Calu3 (cell line): Measurements from ENCODE around the gene KDELR1. TPM values are rescaled to one million over a fixed set of nuclear protein-coding genes. Genes with fewer than 3 reads are reported as not detected.

ENCODE experiments used
- Bru-seq: library from RNA; stranded (reverse); fragments of 400-500 nt; gene quantifications from one replicate; lab custom pipeline; 2021; lab: Mats Ljungman, UMichigan
- BruChase-seq, 2 experiments: library from RNA; stranded (reverse); fragments of 400-500 nt; gene quantifications; one replicate each; lab custom pipeline; 2021; lab: Mats Ljungman, UMichigan
- BruUV-seq: library from RNA; stranded (reverse); fragments of 400-500 nt; replicated peaks from 2 replicates; lab custom pipeline; 2021; lab: Mats Ljungman, UMichigan
- CTCF ChIA-PET: fragments of 300-600 bp; sonication (Branson Sonifier 250); formaldehyde crosslinking; loops from one replicate; lab custom pipeline; 2022; ENCODE audit warnings: antibody characterized with exemption; lab: Charles Lee
- DNase-seq: peaks from one replicate; pipeline ENCODE4 v3.0.0; 2022
- H3K27ac Mint-ChIP-seq: one replicate; pipeline ENCODE4 v1.8.0; 2022; ENCODE audit warnings: mixed read lengths; ENCODE audit not compliant: unreplicated experiment
- H3K27me3 Mint-ChIP-seq: one replicate; pipeline ENCODE4 v1.8.0; 2022; ENCODE audit warnings: mixed read lengths; ENCODE audit not compliant: unreplicated experiment
- H3K36me3 Mint-ChIP-seq: one replicate; pipeline ENCODE4 v1.8.0; 2022; ENCODE audit warnings: mild to moderate bottlenecking, moderate library complexity, mixed read lengths; ENCODE audit not compliant: insufficient read depth, unreplicated experiment
- H3K4me1 Mint-ChIP-seq: one replicate; pipeline ENCODE4 v1.8.0; 2022; ENCODE audit warnings: mild to moderate bottlenecking, low read depth, mixed read lengths; ENCODE audit not compliant: unreplicated experiment
- H3K4me3 Mint-ChIP-seq: one replicate; pipeline ENCODE4 v1.8.0; 2022; ENCODE audit warnings: mild to moderate bottlenecking, low read depth, moderate library complexity, mixed read lengths; ENCODE audit not compliant: unreplicated experiment
- H3K9me3 Mint-ChIP-seq: one replicate; pipeline ENCODE4 v1.8.0; 2022; ENCODE audit warnings: low read depth, mixed read lengths; ENCODE audit not compliant: unreplicated experiment
- CTCF ChIP-seq: fragments of 200-600 bp; IDR thresholded peaks from one replicate; pipeline ENCODE4 v1.8.0; 2022; ENCODE audit warnings: antibody characterized with exemption; ENCODE audit not compliant: unreplicated experiment
- intact Hi-C: fragments of 100-400 bp; cut with micrococcal nuclease; formaldehyde crosslinking; loops from one replicate; pipeline ENCODE4 v1.10.0; 2022; ENCODE audit not compliant: unreplicated experiment
- long read RNA-seq: library from polyadenylated mRNA; stranded (forward); transcript quantifications from one replicate; pipeline ENCODE4 v2.0.0, GENCODE V29; 2022
- total RNA-seq: library from RNA; stranded (reverse); gene quantifications from 2 replicates; pipeline ENCODE4 v1.2.3, GENCODE V29; 2022

The KDELR1 gene
- total RNA-seq (185 and 194 TPM in 2 replicates), Bru-seq, nascent RNA (percentile 75 among the genes with signal in this experiment), BruChase-seq, experiment 1, labeled RNA remaining after a 6-hour chase (percentile 96 among the genes with signal in this experiment), BruChase-seq, experiment 2, labeled RNA remaining after a 2-hour chase (percentile 90 among the genes with signal in this experiment)
- long read RNA-seq, transcript KDELR1-203 (4 exons, 1,594 nt): minor isoform, 10 of 164 reads
- long read RNA-seq, transcript KDELR1-201 (5 exons, 1,557 nt): major isoform, 125 of 164 reads
- long read RNA-seq, partial matches to known transcripts: 27 of 164 reads
- long read RNA-seq, other reads (novel, unspliced or antisense): 2 of 164 reads

GRCh38 chr19:48391100-48392005 lies at the start of gene KDELR1:
TSS of gene KDELR1 (minus strand) at chr19:48391551. CDS start at chr19:48391358, 193 bp downstream.
- peak within 1 kb of the TSS; percentile 89 for H3K27ac Mint-ChIP-seq
- intact Hi-C loops: loop anchor here (1.0 kb wide), 1 partner anchor 54 kb away; the partner anchor contains the start of gene GRWD1
- H3K36me3 Mint-ChIP-seq: peaks cover 57% of the 10 kb centered on the region
- H3K4me1 Mint-ChIP-seq: peaks cover 9% of the 10 kb centered on the region
- no peaks in the 10 kb centered on the region for H3K9me3 Mint-ChIP-seq
- peak within 1 kb of the TSS; percentile 82 for H3K4me3 Mint-ChIP-seq
- CTCF ChIA-PET: interaction anchor here (0.6 to 2.1 kb wide), 26 partner anchors 11 to 217 kb away, joined by 3 to 27 read pairs (median 5); partner anchors contain the start of genes GRWD1, SYNGR4 and TMEM143
- TF ChIP-seq CTCF: peak; percentile 95
- peaks cover 51% of the 10 kb centered on the region for H3K27me3 Mint-ChIP-seq
- peak; percentile 87 for DNase-seq
- BruUV-seq: TSS peak; percentile 67

- Mint-ChIP-seq H3K4me1 (no peaks in the 10 kb centered on the region), H3K9me3 (no peaks in the 10 kb centered on the region), H3K27ac (no peak overlapping the region), H3K4me3 (no peak overlapping the region), H3K36me3 (no peaks in the 10 kb centered on the region), H3K27me3 (peaks cover 39% of the 10 kb centered on the region)
- TF ChIP-seq CTCF: no peak
- CTCF ChIA-PET: no interaction called here
- BruUV-seq: no TSS peak
- intact Hi-C loops: no loop called here
- DNase-seq: no peak
These were observed 45.2 kb upstream of the KDELR1 start for GRCh38 chr19:48436586-48436985.

GRCh38 chr19:48433337-48433736 lies 42.0 kb upstream of the KDELR1 start:
- no TSS peak for BruUV-seq
- Mint-ChIP-seq H3K27ac (no peak overlapping the region), H3K4me3 (no peak overlapping the region), H3K27me3 (peaks cover 32% of the 10 kb centered on the region), H3K4me1 (no peaks in the 10 kb centered on the region), H3K36me3 (no peaks in the 10 kb centered on the region), H3K9me3 (no peaks in the 10 kb centered on the region)
- CTCF ChIA-PET: interaction anchor here (0.7 kb wide), 1 partner anchor 40 kb away, joined by 4 read pairs; the partner anchor contains the start of gene GRIN2D
- intact Hi-C loops: no loop called here
- DNase-seq: no peak
- no peak for TF ChIP-seq CTCF

- H3K4me3 Mint-ChIP-seq: no peak overlapping the region
- intact Hi-C loops: no loop called here
- CTCF ChIA-PET: no interaction called here
- TF ChIP-seq CTCF: no peak
- peaks cover 12% of the 10 kb centered on the region for H3K4me1 Mint-ChIP-seq
- H3K27ac Mint-ChIP-seq: no peak overlapping the region
- H3K27me3 Mint-ChIP-seq: no peaks in the 10 kb centered on the region
- BruUV-seq: no TSS peak
- no peak for DNase-seq
- no peaks in the 10 kb centered on the region for H3K9me3 Mint-ChIP-seq
- no peaks in the 10 kb centered on the region for H3K36me3 Mint-ChIP-seq
These were observed 37.3 kb upstream of the KDELR1 start for GRCh38 chr19:48428670-48429069.
